Measurements from ENCODE around the gene STK33.

Gene STK33

GRCh38 chr11:8603696-8604077 lies 9.7 kb upstream of the STK33 start:
- DNase-seq (ENCODE audit: low read depth), result no peak
- H3K4me3 ChIP-seq (ENCODE audit: low read length), result no peak overlapping the region
- no peak for TF ChIP-seq CTCF (conservative IDR thresholded peaks at IDR 0.05; ENCODE audit: low read length)

GRCh38 chr11:8601376-8602133 lies 7.5 kb upstream of the STK33 start:
- DNase-seq (ENCODE audit: low read depth), result peak; percentile 13
- TF ChIP-seq CTCF (conservative IDR thresholded peaks at IDR 0.05; ENCODE audit: low read length), result no peak
- H3K4me3 ChIP-seq (ENCODE audit: low read length), result no peak overlapping the region

GRCh38 chr11:8598506-8598905 lies 4.5 kb upstream of the STK33 start:
- TF ChIP-seq CTCF (conservative IDR thresholded peaks at IDR 0.05; ENCODE audit: low read length), result no peak
- no peak overlapping the region for H3K4me3 ChIP-seq (ENCODE audit: low read length)
- DNase-seq (ENCODE audit: low read depth), result no peak

GRCh38 chr11:8597182-8597581 lies 3.2 kb upstream of the STK33 start:
- no peak overlapping the region for H3K4me3 ChIP-seq (ENCODE audit: low read length)
- DNase-seq (ENCODE audit: low read depth), result peak; percentile 88
- peak; percentile 21; the same call in 1 of the 2 replicates for TF ChIP-seq CTCF (conservative IDR thresholded peaks at IDR 0.05; ENCODE audit: low read length)

- H3K4me3 ChIP-seq (ENCODE audit: low read length), result no peak overlapping the region
- TF ChIP-seq CTCF (conservative IDR thresholded peaks at IDR 0.05; ENCODE audit: low read length), result no peak
- no peak for DNase-seq (ENCODE audit: low read depth)
These were observed 2.5 kb upstream of the STK33 start for GRCh38 chr11:8596504-8597046.

- no peak for DNase-seq (ENCODE audit: low read depth)
- TF ChIP-seq CTCF (conservative IDR thresholded peaks at IDR 0.05; ENCODE audit: low read length), result no peak
- peak overlapping the region; percentile 54 for H3K4me3 ChIP-seq (ENCODE audit: low read length)
These were observed 573 bp downstream of the STK33 start for GRCh38 chr11:8593455-8593854.

DNA sequence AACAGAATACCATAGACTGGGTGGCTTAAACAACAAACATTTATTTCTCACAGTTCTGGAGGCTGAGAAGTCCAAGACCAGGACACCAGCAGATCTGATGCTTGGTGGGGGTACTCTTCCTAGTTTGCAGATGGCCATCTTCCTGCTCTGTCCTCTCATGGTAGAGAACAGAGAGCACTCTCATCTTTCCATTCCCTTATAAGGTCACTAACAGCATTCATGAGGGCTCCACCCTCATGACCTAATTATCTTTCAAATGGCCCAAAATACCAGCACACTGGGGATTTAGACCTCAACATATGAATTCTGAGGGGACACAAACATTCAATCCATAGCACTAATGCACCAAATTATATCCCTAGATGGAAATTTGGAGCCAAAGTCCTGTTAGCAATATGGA lies 6.1 kb downstream of the STK33 start:
- H3K4me3 ChIP-seq (ENCODE audit: low read length), result no peak overlapping the region
- no peak for TF ChIP-seq CTCF (conservative IDR thresholded peaks at IDR 0.05; ENCODE audit: low read length)
- DNase-seq (ENCODE audit: low read depth), result no peak

All from AG10803 (cell line).